ENCODE results near the gene BDH2.

Gene BDH2

GRCh38 chr4:103099691-103100392, at the start of gene BDH2:
Gene BDH2, minus strand, starts transcription at chr4:103099834. Its CDS starts 3,580 bp downstream, at chr4:103096254.
- peak within 1 kb of the TSS; percentile 64 for H3K4me3 ChIP-seq (ENCODE audit: low read length)
- peak; percentile 75 for TF ChIP-seq CTCF (conservative IDR thresholded peaks at IDR 0.05; ENCODE audit: low read length)
- DNase-seq (ENCODE audit: low read depth): peak; percentile 96

GRCh38 chr4:103144926-103145325, 45.3 kb upstream of the BDH2 start:
- no peak for DNase-seq (ENCODE audit: low read depth)
- no peak for TF ChIP-seq CTCF (conservative IDR thresholded peaks at IDR 0.05; ENCODE audit: low read length)
- H3K4me3 ChIP-seq (ENCODE audit: low read length): no peak overlapping the region

- no peak for TF ChIP-seq CTCF (conservative IDR thresholded peaks at IDR 0.05; ENCODE audit: low read length)
- no peak overlapping the region for H3K4me3 ChIP-seq (ENCODE audit: low read length)
- peak; percentile 19 for DNase-seq (ENCODE audit: low read depth)
Observed at GRCh38 chr4:103137446-103137827, 37.8 kb upstream of the BDH2 start.

GRCh38 chr4:103136671-103137445, 37.2 kb upstream of the BDH2 start:
- DNase-seq (ENCODE audit: low read depth): no peak
- no peak for TF ChIP-seq CTCF (conservative IDR thresholded peaks at IDR 0.05; ENCODE audit: low read length)
- no peak overlapping the region for H3K4me3 ChIP-seq (ENCODE audit: low read length)

GRCh38 chr4:103129174-103129573, 29.5 kb upstream of the BDH2 start:
- no peak for TF ChIP-seq CTCF (conservative IDR thresholded peaks at IDR 0.05; ENCODE audit: low read length)
- no peak overlapping the region for H3K4me3 ChIP-seq (ENCODE audit: low read length)
- DNase-seq (ENCODE audit: low read depth): no peak

- TF ChIP-seq CTCF (conservative IDR thresholded peaks at IDR 0.05; ENCODE audit: low read length): no peak
- H3K4me3 ChIP-seq (ENCODE audit: low read length): no peak overlapping the region
Observed at GRCh38 chr4:103126126-103126525, 26.5 kb upstream of the BDH2 start.

GRCh38 chr4:103123114-103123513, 23.5 kb upstream of the BDH2 start:
- no peak for TF ChIP-seq CTCF (conservative IDR thresholded peaks at IDR 0.05; ENCODE audit: low read length)
- no peak for DNase-seq (ENCODE audit: low read depth)
- H3K4me3 ChIP-seq (ENCODE audit: low read length): no peak overlapping the region

More at GRCh38 chr4:103126126-103126525, 26.5 kb upstream of the BDH2 start:
- DNase-seq (ENCODE audit: low read depth): no peak
